Neural cell (in vitro differentiated cells): ENCODE data around the gene OR52A5. TPM values are rescaled to one million over a fixed set of nuclear protein-coding genes. Genes with fewer than 3 reads are reported as not detected.

Experiments used
- H2AFZ ChIP-seq: fragments of 200-600, 300-800 bp; sonication (generic), shearing (Covaris generic); 2 replicates; pipeline ENCODE4 v1.6.0; 2014; ENCODE audit warnings: low read depth, mild to moderate bottlenecking, antibody characterized with exemption, low read length, moderate library complexity
- H3F3A ChIP-seq: fragments of 200-600 bp; shearing (Covaris generic); 2 replicates; pipeline ENCODE4 v1.6.1; 2016; ENCODE audit warnings: mild to moderate bottlenecking, moderate library complexity, mixed read lengths, antibody characterized with exemption, low read length; ENCODE audit not compliant: insufficient read depth, poor library complexity, severe bottlenecking
- H3K27ac ChIP-seq: fragments of 200-600, 300-800 bp; sonication (generic), shearing (Covaris generic); 2 replicates; pipeline ENCODE4 v1.5.1; 2014; ENCODE audit warnings: mild to moderate bottlenecking, low read length, moderate library complexity
- H3K27me3 ChIP-seq: fragments of 300-800, 200-600 bp; sonication (generic), shearing (Covaris generic); 2 replicates; pipeline ENCODE4 v1.6.0; 2014; ENCODE audit warnings: mild to moderate bottlenecking, low read depth, low read length, moderate library complexity; ENCODE audit not compliant: insufficient read depth
- H3K36me3 ChIP-seq: fragments of 300-800, 200-600 bp; sonication (generic), shearing (Covaris generic); 2 replicates; pipeline ENCODE4 v1.5.1; 2014; ENCODE audit warnings: mild to moderate bottlenecking, antibody characterized with exemption, low read length, moderate library complexity; ENCODE audit not compliant: insufficient read depth
- H3K4me2 ChIP-seq: fragments of 300-800, 200-600 bp; sonication (generic), shearing (Covaris generic); 2 replicates; pipeline ENCODE4 v1.6.0; 2014; ENCODE audit warnings: mild to moderate bottlenecking, low read length
- H3K4me3 ChIP-seq: fragments of 300-800, 200-600 bp; sonication (generic), shearing (Covaris generic); 2 replicates; pipeline ENCODE4 v1.5.1; 2014; ENCODE audit warnings: mild to moderate bottlenecking, low read length, moderate library complexity
- H3K79me2 ChIP-seq: fragments of 200-600 bp; shearing (Covaris generic); replicated peaks from 2 replicates; pipeline ENCODE4 v1.6.0; 2014; ENCODE audit warnings: mild to moderate bottlenecking, low read length, moderate library complexity; ENCODE audit not compliant: insufficient read depth
- H3K9ac ChIP-seq: fragments of 300-800, 200-600 bp; sonication (generic), shearing (Covaris generic); 2 replicates; pipeline ENCODE4 v1.6.1; 2016; ENCODE audit warnings: mild to moderate bottlenecking, low read length, mixed read lengths
- H3K9me2 ChIP-seq: fragments of 200-600 bp; shearing (Covaris generic); 2 replicates; pipeline ENCODE4 v1.6.1; 2016; ENCODE audit warnings: mild to moderate bottlenecking, low read length, mixed read lengths; ENCODE audit not compliant: insufficient read depth
- H3K9me3 ChIP-seq: fragments of 200-600, 300-800 bp; sonication (generic), shearing (Covaris generic); 2 replicates; pipeline ENCODE4 v1.6.1; 2016; ENCODE audit warnings: mild to moderate bottlenecking, mixed run types, low read length, moderate library complexity, mixed read lengths
- H4K20me1 ChIP-seq: fragments of 200-600 bp; shearing (Covaris generic); 2 replicates; pipeline ENCODE4 v1.6.1; 2016; ENCODE audit warnings: mild to moderate bottlenecking, mixed run types; ENCODE audit not compliant: insufficient read depth
- EP300 ChIP-seq: fragments of 450-650 bp; conservative IDR thresholded peaks from 2 replicates; pipeline ENCODE4 v1.6.1; 2014; ENCODE audit warnings: antibody characterized with exemption, mild to moderate bottlenecking, moderate library complexity; ENCODE audit not compliant: poor library complexity, severe bottlenecking
- EZH2 ChIP-seq: fragments of 200-600, 300-800 bp; shearing (Covaris generic), sonication (generic); IDR thresholded peaks from 2 replicates; pipeline ENCODE4 v1.6.1; 2014; ENCODE audit warnings: antibody characterized with exemption, low read length, borderline replicate concordance, mild to moderate bottlenecking; ENCODE audit not compliant: insufficient read depth, poor library complexity, severe bottlenecking
- MXI1 ChIP-seq: fragments of 450-650 bp; conservative IDR thresholded peaks from 2 replicates; pipeline ENCODE4 v1.6.1; 2014; ENCODE audit warnings: antibody characterized with exemption, mild to moderate bottlenecking; ENCODE audit not compliant: poor library complexity, severe bottlenecking
- POLR2AphosphoS5 ChIP-seq: IDR thresholded peaks from 2 replicates; pipeline ENCODE4 v1.6.1; 2012
- RAD21 ChIP-seq: fragments of 450-650 bp; conservative IDR thresholded peaks from 2 replicates; pipeline ENCODE4 v1.6.1; 2014; ENCODE audit warnings: antibody characterized with exemption, mild to moderate bottlenecking, moderate library complexity
- REST ChIP-seq: IDR thresholded peaks from 2 replicates; pipeline ENCODE4 v1.6.1; 2012; ENCODE audit warnings: borderline replicate concordance
- SMC3 ChIP-seq: fragments of 450-650 bp; conservative IDR thresholded peaks from 2 replicates; pipeline ENCODE4 v1.6.1; 2014; ENCODE audit warnings: antibody characterized with exemption, mild to moderate bottlenecking, moderate library complexity; ENCODE audit not compliant: poor library complexity
- TAF1 ChIP-seq: IDR thresholded peaks from 2 replicates; pipeline ENCODE4 v1.6.1; 2012; ENCODE audit warnings: low read depth
- polyA plus RNA-seq: library from polyadenylated mRNA; depleted of rRNA; stranded (reverse); fragments of >200 nt; gene quantifications from 2 replicates; pipeline ENCODE4 v1.2.3, GENCODE V29; 2014
- TF ChIP-seq, protein P1 (sequence below): fragments of 450-650 bp; IDR thresholded peaks from 2 replicates; pipeline ENCODE4 v1.5.1; 2014; ENCODE audit warnings: antibody characterized with exemption, mild to moderate bottlenecking, moderate library complexity; ENCODE audit not compliant: poor library complexity, severe bottlenecking

The OR52A5 gene
- polyA plus RNA-seq, 1 donor from 2014 or later, result not detected

- H3K9me2 ChIP-seq, result no peaks in the 10 kb centered on the region
- H2AFZ ChIP-seq, result no peak overlapping the region
- no peaks in the 10 kb centered on the region for H3K79me2 ChIP-seq
- H3K27ac ChIP-seq, result no peak overlapping the region
- H3K4me3 ChIP-seq, result no peak overlapping the region
- no peak overlapping the region for H3K4me2 ChIP-seq
- no peak overlapping the region for H3K9ac ChIP-seq
- TF ChIP-seq TAF1, result no peak
- no peak for TF ChIP-seq EZH2
- peak; percentile 90 for TF ChIP-seq SMC3
- no peak for TF ChIP-seq MXI1
- no peak for TF ChIP-seq EP300
- TF ChIP-seq, protein P1, sequence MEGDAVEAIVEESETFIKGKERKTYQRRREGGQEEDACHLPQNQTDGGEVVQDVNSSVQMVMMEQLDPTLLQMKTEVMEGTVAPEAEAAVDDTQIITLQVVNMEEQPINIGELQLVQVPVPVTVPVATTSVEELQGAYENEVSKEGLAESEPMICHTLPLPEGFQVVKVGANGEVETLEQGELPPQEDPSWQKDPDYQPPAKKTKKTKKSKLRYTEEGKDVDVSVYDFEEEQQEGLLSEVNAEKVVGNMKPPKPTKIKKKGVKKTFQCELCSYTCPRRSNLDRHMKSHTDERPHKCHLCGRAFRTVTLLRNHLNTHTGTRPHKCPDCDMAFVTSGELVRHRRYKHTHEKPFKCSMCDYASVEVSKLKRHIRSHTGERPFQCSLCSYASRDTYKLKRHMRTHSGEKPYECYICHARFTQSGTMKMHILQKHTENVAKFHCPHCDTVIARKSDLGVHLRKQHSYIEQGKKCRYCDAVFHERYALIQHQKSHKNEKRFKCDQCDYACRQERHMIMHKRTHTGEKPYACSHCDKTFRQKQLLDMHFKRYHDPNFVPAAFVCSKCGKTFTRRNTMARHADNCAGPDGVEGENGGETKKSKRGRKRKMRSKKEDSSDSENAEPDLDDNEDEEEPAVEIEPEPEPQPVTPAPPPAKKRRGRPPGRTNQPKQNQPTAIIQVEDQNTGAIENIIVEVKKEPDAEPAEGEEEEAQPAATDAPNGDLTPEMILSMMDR, result peak; percentile 90
- TF ChIP-seq RAD21, result peak; percentile 86
- TF ChIP-seq REST, result no peak
- TF ChIP-seq POLR2AphosphoS5, result no peak
- H3K36me3 ChIP-seq, result no peaks in the 10 kb centered on the region
- H3F3A ChIP-seq, result no peaks in the 10 kb centered on the region
- no peaks in the 10 kb centered on the region for H3K9me3 ChIP-seq
- no peaks in the 10 kb centered on the region for H3K27me3 ChIP-seq
- no peaks in the 10 kb centered on the region for H4K20me1 ChIP-seq
Observed at GRCh38 chr11:5123802-5124521, 14.2 kb downstream of the OR52A5 start.

- TF ChIP-seq TAF1 (no peak), MXI1 (no peak), RAD21 (no peak)
- TF ChIP-seq, protein P1, result no peak
- no peak overlapping the region for H3K4me2 ChIP-seq
- no peaks in the 10 kb centered on the region for H3K27me3 ChIP-seq
- H4K20me1 ChIP-seq, result no peaks in the 10 kb centered on the region
- no peak overlapping the region for H3K27ac ChIP-seq
- no peak overlapping the region for H3K4me3 ChIP-seq
- H3F3A ChIP-seq, result no peaks in the 10 kb centered on the region
- no peak overlapping the region for H2AFZ ChIP-seq
- H3K36me3 ChIP-seq, result no peaks in the 10 kb centered on the region
- H3K9me3 ChIP-seq, result no peaks in the 10 kb centered on the region
- no peak overlapping the region for H3K9ac ChIP-seq
- H3K79me2 ChIP-seq, result no peaks in the 10 kb centered on the region
- no peaks in the 10 kb centered on the region for H3K9me2 ChIP-seq
Observed at GRCh38 chr11:5118893-5119292, 19.3 kb downstream of the OR52A5 start.
